ENCODE results near the gene PLP2.
"Not testable (repeated sequence)": the region's sequence is repeated elsewhere in the genome, so short reads cannot be mapped to it uniquely, and the experiment has no call there.

PLP2 gene

DNA sequence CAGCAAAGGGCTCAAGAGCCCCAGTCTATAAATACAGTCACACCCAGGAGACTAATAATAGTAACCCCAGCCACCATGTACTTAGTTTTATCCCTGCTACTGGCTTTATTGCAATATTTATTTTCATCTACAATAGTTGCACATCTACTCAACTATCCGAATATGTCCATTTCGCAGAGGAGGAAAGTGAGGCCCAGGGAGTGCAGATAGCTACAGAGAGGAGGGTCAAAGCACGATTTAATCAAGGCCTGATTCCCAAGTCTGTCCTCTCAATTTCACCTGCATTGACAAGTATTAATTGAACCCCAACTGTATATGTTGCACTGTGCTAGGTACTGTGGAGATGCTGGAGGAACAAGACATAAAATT, 4.0 kb upstream of the PLP2 start:
- no peaks in the 10 kb centered on the region for H3K4me1 ChIP-seq (ENCODE audit: insufficient read depth, low read length)
- H3K9me3 ChIP-seq (ENCODE audit: low read length) = no peaks in the 10 kb centered on the region
- peaks cover 22% of the 10 kb centered on the region for H3K27me3 ChIP-seq (ENCODE audit: insufficient read depth, low read length)
- H3K4me3 ChIP-seq (ENCODE audit: low read length) = no peak overlapping the region
- no peak overlapping the region for H2AFZ ChIP-seq (ENCODE audit: low read depth, low read length)
- H3K36me3 ChIP-seq (ENCODE audit: insufficient read depth, low read length) = no peaks in the 10 kb centered on the region

DNA sequence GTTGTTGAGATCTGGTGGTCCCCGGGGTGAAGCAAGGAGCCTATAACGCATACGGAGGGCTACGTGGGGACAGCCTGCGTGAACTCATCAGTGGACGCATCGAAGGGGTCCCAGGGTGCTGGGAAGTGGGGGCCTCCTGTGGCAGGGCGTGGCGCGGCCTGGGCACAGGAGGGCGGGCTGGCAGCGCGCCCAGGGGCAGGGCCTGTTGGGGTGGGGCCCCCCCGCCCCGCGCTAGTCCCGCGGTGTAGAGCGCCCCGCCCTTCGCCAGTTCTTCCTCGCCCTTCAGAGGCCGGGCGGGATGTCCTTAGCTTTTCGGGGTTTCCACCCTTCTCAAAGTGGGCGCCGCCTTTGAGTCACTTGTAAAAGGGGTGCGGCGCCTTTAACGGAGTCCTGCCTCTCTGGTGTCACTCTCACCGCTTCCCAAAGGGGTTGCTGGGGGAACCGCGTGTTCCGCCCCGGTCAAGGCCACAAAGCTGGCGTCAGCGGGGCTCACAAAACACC, 632 bp downstream of the PLP2 start:
- Histone ChIP-seq H3K36me3 (ENCODE audit: insufficient read depth, low read length) (no peaks in the 10 kb centered on the region), H3K9me3 (ENCODE audit: low read length) (peaks cover 5% of the 10 kb centered on the region), H2AFZ (ENCODE audit: low read depth, low read length) (no peak overlapping the region), H3K4me1 (ENCODE audit: insufficient read depth, low read length) (no peaks in the 10 kb centered on the region), H3K4me3 (ENCODE audit: low read length) (no peak overlapping the region), H3K27me3 (ENCODE audit: insufficient read depth, low read length) (peaks cover 30% of the 10 kb centered on the region)

DNA sequence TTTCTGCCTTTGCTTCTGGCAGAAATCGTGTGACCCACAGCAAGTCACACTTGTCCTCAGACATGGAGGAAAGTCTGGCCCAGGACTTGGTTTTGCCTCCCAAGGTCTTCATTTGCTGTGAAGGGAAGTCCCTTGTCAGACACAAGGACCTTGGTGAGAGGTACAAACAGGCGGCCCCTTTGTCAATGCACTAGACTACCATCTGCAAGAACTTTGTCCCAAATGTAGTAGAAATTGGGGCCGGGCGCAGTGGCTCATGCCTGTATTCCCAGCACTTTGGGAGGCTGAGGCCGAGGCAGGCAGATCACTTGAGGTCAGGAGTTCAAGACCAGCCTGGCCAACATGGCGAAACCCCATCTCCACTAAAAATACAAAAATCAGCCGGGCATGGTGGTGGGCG, 1.8 kb downstream of the PLP2 start:
- H3K9me3 ChIP-seq (ENCODE audit: low read length); H3K4me3 ChIP-seq (ENCODE audit: low read length); H3K4me1 ChIP-seq (ENCODE audit: insufficient read depth, low read length); H2AFZ ChIP-seq (ENCODE audit: low read depth, low read length); H3K36me3 ChIP-seq (ENCODE audit: insufficient read depth, low read length): not testable (repeated sequence)
- peaks cover 30% of the 10 kb centered on the region for H3K27me3 ChIP-seq (ENCODE audit: insufficient read depth, low read length)

DNA sequence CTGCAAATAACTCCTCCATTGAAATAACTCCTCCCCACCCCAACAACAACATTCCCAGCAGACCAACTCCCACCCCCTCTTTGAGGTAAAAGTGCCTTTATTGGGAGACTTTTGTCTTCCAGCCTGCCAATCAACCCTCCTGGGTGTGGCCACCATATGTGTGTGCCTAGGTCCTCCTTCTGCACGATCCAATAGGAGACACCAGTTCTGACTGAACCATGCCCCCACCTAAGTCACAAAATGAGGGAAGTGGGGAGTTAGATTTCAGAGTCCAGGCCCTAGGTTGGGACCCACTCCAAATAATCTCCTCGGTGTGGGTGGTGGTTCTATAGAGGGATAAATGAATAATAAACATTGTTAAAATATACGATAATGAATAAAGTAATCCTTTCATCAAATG, 3.0 kb downstream of the PLP2 start:
- Histone ChIP-seq H2AFZ (ENCODE audit: low read depth, low read length) (no peak overlapping the region), H3K9me3 (ENCODE audit: low read length) (peaks cover 5% of the 10 kb centered on the region), H3K36me3 (ENCODE audit: insufficient read depth, low read length) (no peaks in the 10 kb centered on the region), H3K27me3 (ENCODE audit: insufficient read depth, low read length) (peaks cover 24% of the 10 kb centered on the region), H3K4me3 (ENCODE audit: low read length) (no peak overlapping the region), H3K4me1 (ENCODE audit: insufficient read depth, low read length) (no peaks in the 10 kb centered on the region)

DNA sequence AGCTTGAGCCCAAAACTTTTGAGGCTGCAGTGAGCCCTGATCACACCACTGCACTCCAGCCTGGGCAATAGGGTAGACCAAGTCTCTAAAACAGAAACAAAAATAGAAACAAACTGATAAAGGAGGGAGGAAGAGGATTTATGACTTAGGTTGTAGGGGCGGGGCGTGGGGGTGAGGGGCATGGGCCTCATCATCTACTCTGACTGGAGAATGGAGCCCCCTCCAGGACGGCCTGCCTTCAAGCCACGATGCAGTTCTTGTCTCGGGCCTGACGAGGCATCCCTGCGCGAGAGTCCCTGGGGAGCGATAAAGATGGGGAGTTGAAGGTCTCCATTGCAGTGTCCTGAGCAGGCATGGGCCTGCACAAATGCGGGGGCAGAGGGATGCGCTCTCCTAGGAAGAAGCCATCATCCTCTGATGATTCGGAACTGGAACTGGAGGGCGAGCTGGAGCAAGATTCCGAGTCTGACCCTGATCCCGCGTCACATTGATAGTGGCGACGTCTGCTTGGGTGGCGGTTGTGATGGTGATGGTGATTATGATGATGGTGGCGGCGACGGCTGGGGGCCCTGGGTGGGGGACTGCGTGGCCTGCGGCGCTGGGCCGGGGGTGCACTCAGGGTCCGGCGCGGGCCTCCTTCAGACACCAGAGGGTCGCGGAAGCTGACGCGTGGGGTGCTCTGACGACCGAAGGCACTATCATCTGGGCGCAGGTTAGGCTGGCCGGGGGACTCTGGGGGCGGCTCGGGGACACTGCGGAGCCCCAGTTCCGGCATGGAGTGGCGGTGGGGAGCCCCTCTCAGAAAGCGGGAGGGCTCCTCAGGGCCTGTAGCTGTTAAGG, 4.0 kb downstream of the PLP2 start:
- H3K9me3 ChIP-seq (ENCODE audit: low read length) = peaks cover 5% of the 10 kb centered on the region

DNA sequence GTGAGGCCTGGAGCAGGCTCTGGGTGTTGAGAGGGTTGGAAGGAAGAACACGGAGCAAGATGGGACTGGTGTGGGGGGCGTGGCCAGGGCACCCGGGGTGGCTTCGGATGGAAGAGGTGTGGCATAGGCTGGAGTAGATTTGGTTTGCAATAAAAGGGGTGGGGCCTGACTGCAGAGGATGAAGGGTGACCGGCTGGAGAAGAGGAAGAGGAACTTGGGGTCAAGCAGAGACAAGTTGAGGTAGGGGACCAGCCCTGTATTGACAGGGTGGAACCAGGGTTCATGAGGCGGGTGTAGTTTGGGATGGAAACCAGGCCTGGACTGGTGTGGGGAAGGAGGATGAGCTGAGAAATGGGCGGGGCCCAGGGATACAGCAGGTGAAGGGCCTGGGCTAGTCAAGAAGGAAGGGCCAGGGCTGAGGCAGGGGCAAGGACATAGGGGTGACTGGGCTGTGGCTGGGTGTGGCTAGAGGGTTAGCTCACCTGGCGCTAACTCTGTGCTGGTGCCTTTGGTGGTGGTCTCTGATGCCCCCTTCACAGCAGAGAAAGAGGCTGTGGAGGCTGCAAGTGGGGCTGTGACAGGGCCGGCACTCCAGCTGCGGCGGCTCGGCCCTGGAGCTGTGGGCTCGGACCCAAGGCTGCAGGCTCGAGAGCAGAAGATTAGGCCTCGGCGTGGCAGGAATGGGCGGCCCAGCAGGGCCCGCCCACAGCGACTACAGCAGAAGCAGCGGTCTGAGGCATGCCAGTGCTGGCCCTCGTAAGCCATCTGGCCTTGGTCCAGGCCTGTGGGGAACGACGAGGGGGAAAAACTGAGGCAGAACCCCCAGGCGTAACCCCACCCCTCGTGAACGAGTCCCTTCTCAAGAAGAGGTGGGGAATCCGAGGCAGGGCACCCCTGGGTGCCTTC, 5.0 kb downstream of the PLP2 start:
- Histone ChIP-seq H3K4me3 (ENCODE audit: low read length) (no peak overlapping the region), H3K9me3 (ENCODE audit: low read length) (peaks cover 5% of the 10 kb centered on the region), H3K4me1 (ENCODE audit: insufficient read depth, low read length) (no peaks in the 10 kb centered on the region), H2AFZ (ENCODE audit: low read depth, low read length) (no peak overlapping the region), H3K36me3 (ENCODE audit: insufficient read depth, low read length) (no peaks in the 10 kb centered on the region), H3K27me3 (ENCODE audit: insufficient read depth, low read length) (peaks cover 19% of the 10 kb centered on the region)

More for the DNA sequence above, 4.0 kb downstream of the PLP2 start:
- Histone ChIP-seq H3K4me1 (ENCODE audit: insufficient read depth, low read length) (no peaks in the 10 kb centered on the region), H3K4me3 (ENCODE audit: low read length) (no peak overlapping the region), H3K36me3 (ENCODE audit: insufficient read depth, low read length) (no peaks in the 10 kb centered on the region), H2AFZ (ENCODE audit: low read depth, low read length) (no peak overlapping the region), H3K27me3 (ENCODE audit: insufficient read depth, low read length) (peaks cover 19% of the 10 kb centered on the region)

DNA sequence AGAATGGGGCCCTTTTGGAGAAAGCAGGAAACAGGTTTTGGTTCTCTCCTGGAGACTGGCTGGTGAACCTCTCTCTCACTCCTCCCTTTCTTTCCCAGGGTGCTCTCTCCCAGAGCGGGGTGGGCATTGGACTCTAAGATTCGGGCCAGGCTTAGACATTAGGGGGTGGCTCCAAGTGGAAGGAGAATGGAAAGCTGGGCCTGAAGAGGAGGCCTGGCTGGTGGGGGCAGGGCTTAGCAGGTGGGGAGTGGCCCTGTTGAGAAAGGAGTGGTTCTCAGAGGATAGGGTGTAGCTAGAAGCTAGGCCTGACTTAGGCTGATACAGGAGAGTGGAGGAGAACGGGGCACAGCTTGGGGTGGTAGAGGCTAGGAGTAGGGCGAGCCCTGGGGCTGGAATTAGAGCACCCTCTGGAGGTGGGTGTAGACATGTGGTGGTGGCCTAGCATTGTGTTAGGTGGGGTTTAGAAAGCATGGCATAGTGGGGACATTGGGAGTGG, 5.7 kb downstream of the PLP2 start:
- Histone ChIP-seq H3K9me3 (ENCODE audit: low read length) (peaks cover 5% of the 10 kb centered on the region), H3K4me3 (ENCODE audit: low read length) (no peak overlapping the region), H3K36me3 (ENCODE audit: insufficient read depth, low read length) (no peaks in the 10 kb centered on the region), H3K27me3 (ENCODE audit: insufficient read depth, low read length) (peaks cover 12% of the 10 kb centered on the region), H3K4me1 (ENCODE audit: insufficient read depth, low read length) (no peaks in the 10 kb centered on the region), H2AFZ (ENCODE audit: low read depth, low read length) (no peak overlapping the region)

DNA sequence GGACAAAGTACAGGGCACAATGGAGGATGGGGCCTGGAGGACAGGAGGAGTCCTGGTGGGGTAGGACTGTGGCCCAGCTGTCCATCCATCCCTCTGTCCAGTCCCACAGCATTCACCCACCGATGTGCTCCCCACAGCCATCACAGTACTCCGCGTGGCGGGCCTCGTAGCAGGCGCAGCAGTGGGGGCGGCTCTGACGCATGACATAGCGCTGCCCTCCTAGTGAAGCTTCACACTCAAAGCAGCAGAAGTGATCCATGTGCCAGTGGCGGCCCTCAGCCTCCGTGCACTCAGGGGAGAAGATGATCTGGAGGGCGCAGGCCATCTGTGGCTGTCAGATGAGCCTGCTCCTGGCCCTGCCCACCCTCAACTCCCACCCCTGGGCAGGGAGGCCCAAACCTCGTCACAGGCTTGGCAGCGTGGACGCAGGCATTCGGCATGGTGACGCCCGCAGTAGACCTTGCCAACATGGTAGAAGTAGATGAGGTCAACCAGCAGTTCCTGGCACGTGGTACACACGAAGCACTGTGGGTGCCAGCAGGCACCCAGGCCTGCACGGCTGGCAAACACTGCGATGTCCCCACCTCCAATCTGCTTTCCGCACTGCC, 6.3 kb downstream of the PLP2 start:
- Histone ChIP-seq H3K9me3 (ENCODE audit: low read length) (peaks cover 4% of the 10 kb centered on the region), H3K27me3 (ENCODE audit: insufficient read depth, low read length) (peaks cover 6% of the 10 kb centered on the region), H3K36me3 (ENCODE audit: insufficient read depth, low read length) (no peaks in the 10 kb centered on the region), H2AFZ (ENCODE audit: low read depth, low read length) (no peak overlapping the region), H3K4me3 (ENCODE audit: low read length) (no peak overlapping the region), H3K4me1 (ENCODE audit: insufficient read depth, low read length) (no peaks in the 10 kb centered on the region)

DNA sequence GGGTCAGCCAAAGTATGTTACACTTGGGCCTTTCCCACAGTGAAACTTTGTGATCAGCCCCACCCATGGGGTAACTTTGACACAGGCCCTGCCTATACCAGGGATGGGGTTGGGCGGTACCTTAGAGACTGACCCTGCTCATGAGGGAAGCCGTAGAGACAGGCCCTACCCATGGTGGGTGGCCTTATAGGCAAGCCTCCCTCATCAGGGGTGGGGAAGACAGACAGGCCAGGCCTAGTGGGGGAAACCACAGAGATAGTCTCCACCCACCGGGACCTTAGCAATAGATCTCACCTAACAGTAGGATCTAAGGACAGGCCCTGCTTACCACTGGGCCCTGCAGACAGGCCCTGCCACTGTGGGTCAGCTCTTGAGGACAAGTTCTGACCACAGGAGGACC, 6.8 kb downstream of the PLP2 start:
- H3K27me3 ChIP-seq (ENCODE audit: insufficient read depth, low read length) = peaks cover under 1% of the 10 kb centered on the region

DNA sequence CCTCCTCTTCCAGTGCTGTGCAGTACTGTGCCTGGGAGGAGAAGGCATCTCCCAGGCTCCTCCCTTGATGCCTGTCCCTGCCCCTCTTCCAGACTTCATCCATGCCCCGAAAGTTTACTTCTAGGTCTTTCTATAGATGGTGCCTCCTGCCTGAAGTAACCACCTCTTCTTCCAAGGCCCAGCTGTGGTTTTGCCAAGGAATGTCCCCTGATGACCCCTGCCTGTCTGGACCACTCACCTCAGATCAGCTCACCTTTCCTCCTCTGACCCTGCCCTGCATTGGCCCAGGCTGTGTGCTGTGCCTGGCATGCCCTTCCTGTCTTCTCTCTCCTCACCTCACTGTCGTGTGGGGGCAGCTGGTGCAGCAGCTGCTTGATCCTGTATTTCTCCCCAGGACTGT, 7.7 kb downstream of the PLP2 start:
- Histone ChIP-seq H3K27me3 (ENCODE audit: insufficient read depth, low read length) (no peaks in the 10 kb centered on the region), H3K9me3 (ENCODE audit: low read length) (peaks cover 2% of the 10 kb centered on the region), H3K4me1 (ENCODE audit: insufficient read depth, low read length) (no peaks in the 10 kb centered on the region), H3K4me3 (ENCODE audit: low read length) (no peak overlapping the region), H3K36me3 (ENCODE audit: insufficient read depth, low read length) (no peaks in the 10 kb centered on the region), H2AFZ (ENCODE audit: low read depth, low read length) (no peak overlapping the region)

More for the DNA sequence above, 6.8 kb downstream of the PLP2 start:
- no peak overlapping the region for H2AFZ ChIP-seq (ENCODE audit: low read depth, low read length)
- no peaks in the 10 kb centered on the region for H3K36me3 ChIP-seq (ENCODE audit: insufficient read depth, low read length)
- no peak overlapping the region for H3K4me3 ChIP-seq (ENCODE audit: low read length)
- H3K9me3 ChIP-seq (ENCODE audit: low read length) = peaks cover 2% of the 10 kb centered on the region
- no peaks in the 10 kb centered on the region for H3K4me1 ChIP-seq (ENCODE audit: insufficient read depth, low read length)

DNA sequence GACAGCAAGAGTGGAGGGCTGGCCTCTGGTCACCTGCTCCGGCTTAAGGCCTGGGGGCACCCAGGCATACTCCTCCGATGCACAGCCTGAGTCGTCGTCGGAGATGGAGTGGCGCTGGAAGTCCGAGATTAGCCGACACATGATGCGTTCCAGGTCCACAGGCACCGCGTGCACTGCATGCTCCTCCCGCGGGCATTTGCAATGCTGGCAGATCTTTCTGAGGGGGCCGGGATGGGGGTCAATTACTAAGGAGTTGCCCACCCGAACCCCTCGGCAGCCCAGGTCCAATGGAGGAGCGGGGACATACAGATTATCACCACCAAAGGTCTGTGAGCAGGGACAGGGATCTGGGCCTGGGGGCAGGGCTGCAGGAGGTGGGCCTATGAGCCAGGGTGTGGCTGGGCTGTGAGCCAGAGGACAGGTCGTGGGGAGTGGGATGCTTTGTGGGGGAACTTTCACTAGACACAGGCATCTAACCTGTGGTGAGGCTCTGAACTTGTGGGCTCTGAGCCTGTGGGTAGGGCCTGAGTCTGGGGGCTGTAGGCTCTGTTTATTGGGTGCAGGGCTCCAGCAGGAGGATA, 12.1 kb downstream of the PLP2 start:
- no peak overlapping the region for H3K4me3 ChIP-seq (ENCODE audit: low read length)
- H3K27me3 ChIP-seq (ENCODE audit: insufficient read depth, low read length) = no peaks in the 10 kb centered on the region
- no peaks in the 10 kb centered on the region for H3K9me3 ChIP-seq (ENCODE audit: low read length)
- no peaks in the 10 kb centered on the region for H3K4me1 ChIP-seq (ENCODE audit: insufficient read depth, low read length)
- H3K36me3 ChIP-seq (ENCODE audit: insufficient read depth, low read length) = no peaks in the 10 kb centered on the region
- H2AFZ ChIP-seq (ENCODE audit: low read depth, low read length) = no peak overlapping the region

DNA sequence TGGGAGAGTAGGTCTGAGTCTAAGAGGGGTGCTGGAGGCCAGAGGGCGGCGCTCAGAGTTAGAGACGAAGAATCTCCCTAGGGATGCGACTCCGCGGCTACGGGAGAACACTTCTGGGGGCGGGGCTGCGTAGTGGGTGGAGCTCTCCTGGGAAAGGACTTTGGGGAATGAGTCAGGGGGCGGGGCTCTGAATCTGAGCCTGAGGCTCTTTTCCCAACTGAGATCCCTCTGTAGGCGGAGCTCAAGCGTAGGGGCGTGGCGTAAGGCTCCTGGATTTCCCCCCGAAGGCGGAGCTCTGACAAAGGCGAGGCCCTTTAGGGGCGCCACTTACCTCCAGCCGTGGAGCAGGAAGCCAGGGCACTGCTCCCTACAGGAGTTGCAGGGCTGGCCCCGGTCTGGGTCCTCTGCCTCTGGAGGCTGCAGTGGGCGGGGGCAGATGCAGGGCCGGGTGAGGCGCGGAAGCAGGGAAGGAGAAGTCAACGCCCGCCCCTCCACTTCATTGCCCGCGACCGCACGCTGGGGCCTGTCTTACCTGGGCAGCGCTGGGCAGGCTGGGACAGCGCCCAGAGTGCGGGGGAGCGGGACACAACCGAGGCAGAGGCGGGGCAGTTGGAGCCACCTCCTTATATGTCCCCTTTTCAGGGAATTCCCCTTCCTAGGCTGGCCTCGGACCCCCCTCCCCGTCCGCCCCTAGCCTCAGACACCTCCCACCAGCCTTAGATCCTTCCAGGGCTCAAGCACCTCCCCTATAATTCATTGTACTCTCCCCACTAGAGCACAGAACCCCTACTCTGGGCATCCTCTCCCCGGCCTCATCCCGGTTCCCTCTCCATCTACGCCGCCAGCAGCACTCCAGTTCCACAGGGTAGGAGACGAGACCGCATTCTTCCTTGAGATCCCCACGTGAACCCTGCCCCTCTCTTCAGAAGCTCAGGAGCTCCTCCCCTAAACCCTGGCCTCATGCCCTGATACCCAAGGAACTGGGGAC, 12.9 kb downstream of the PLP2 start:
- no peak overlapping the region for H2AFZ ChIP-seq (ENCODE audit: low read depth, low read length)
- no peaks in the 10 kb centered on the region for H3K27me3 ChIP-seq (ENCODE audit: insufficient read depth, low read length)
- H3K9me3 ChIP-seq (ENCODE audit: low read length) = no peaks in the 10 kb centered on the region
- no peak overlapping the region for H3K4me3 ChIP-seq (ENCODE audit: low read length)
- no peaks in the 10 kb centered on the region for H3K36me3 ChIP-seq (ENCODE audit: insufficient read depth, low read length)
- H3K4me1 ChIP-seq (ENCODE audit: insufficient read depth, low read length) = no peaks in the 10 kb centered on the region

Measured in neuron (in vitro differentiated cells).